GM19452 (cell line): ENCODE measurements around the gene ZNF714.
A peak's percentile ranks its signal among the peaks of the same experiment; 100 is the strongest.

Experiments
- ATAC-seq: cut with Tn5 transposase; IDR thresholded peaks from one replicate; pipeline ENCODE4 v1.9.1; 2021; ENCODE audit not compliant: unreplicated experiment

The ZNF714 gene

GRCh38 chr19:21082011-21082975 is at the start of gene ZNF714:
Gene ZNF714 (plus strand): TSS chr19:21082203. CDS start chr19:21098269, 16,066 bp downstream.
- peak; percentile 97 for ATAC-seq

GRCh38 chr19:21045028-21045427 is 37.0 kb upstream of the ZNF714 start:
- no peak for ATAC-seq

- ATAC-seq = no peak
These were observed 35.5 kb upstream of the ZNF714 start for GRCh38 chr19:21046489-21046888.

GRCh38 chr19:21047716-21048115 is 34.3 kb upstream of the ZNF714 start:
- ATAC-seq = no peak

GRCh38 chr19:21052902-21053301 is 29.1 kb upstream of the ZNF714 start:
- no peak for ATAC-seq

- ATAC-seq = no peak
These were observed 16.7 kb upstream of the ZNF714 start for GRCh38 chr19:21065336-21065735.

GRCh38 chr19:21084343-21084742 is 2.3 kb downstream of the ZNF714 start:
- no peak for ATAC-seq

GRCh38 chr19:21087871-21088270 is 5.9 kb downstream of the ZNF714 start:
- ATAC-seq = no peak

GRCh38 chr19:21092109-21092508 is 10.1 kb downstream of the ZNF714 start:
- no peak for ATAC-seq

GRCh38 chr19:21094347-21095025 is 12.5 kb downstream of the ZNF714 start:
- no peak for ATAC-seq

- no peak for ATAC-seq
These were observed 16.3 kb downstream of the ZNF714 start for GRCh38 chr19:21098291-21098690.

- ATAC-seq = no peak
These were observed 19.7 kb downstream of the ZNF714 start for GRCh38 chr19:21101521-21102242.

- no peak for ATAC-seq
These were observed 27.1 kb downstream of the ZNF714 start for GRCh38 chr19:21109116-21109515.

- ATAC-seq = no peak
These were observed 28.2 kb downstream of the ZNF714 start for GRCh38 chr19:21110183-21110582.

GRCh38 chr19:21115430-21115829 is 33.4 kb downstream of the ZNF714 start:
- no peak for ATAC-seq

GRCh38 chr19:21117041-21117907 is 35.3 kb downstream of the ZNF714 start:
- no peak for ATAC-seq

GRCh38 chr19:21126078-21126477 is 44.1 kb downstream of the ZNF714 start:
- ATAC-seq = no peak

GRCh38 chr19:21127001-21127400 is 45.0 kb downstream of the ZNF714 start:
- ATAC-seq = no peak

GRCh38 chr19:21127898-21128297 is 45.9 kb downstream of the ZNF714 start:
- no peak for ATAC-seq

GRCh38 chr19:21128901-21129698 is 47.1 kb downstream of the ZNF714 start:
- no peak for ATAC-seq
